Liver (tissue), 3 donors: ENCODE data around the gene PTPRB.

ENCODE experiments used
- ATF3 ChIP-seq: IDR thresholded peaks from 2 replicates; pipeline ENCODE4 v1.6.1; 2016; ENCODE audit warnings: antibody characterized with exemption
- CTCF ChIP-seq: fragments of 150-350 bp; IDR thresholded peaks from 2 replicates; pipeline ENCODE4 v1.5.1; 2017; ENCODE audit warnings: improper control_type of control experiment, low read depth, low read length; ENCODE audit not compliant: missing input control
- FOXA1 ChIP-seq: IDR thresholded peaks from 2 replicates; pipeline ENCODE4 v1.6.1; 2016; ENCODE audit warnings: antibody characterized with exemption
- GABPA ChIP-seq, 2 donors: IDR thresholded peaks in 1 of 2; conservative IDR thresholded peaks in 1 of 2; 2 replicates each; pipeline ENCODE4 v1.6.1; 2016; ENCODE audit warnings: antibody characterized with exemption in 2 of 2, mild to moderate bottlenecking in 1 of 2, moderate library complexity in 1 of 2
- JUND ChIP-seq, 2 donors: IDR thresholded peaks; 2 replicates each; pipeline ENCODE4 v1.6.1; 2016; ENCODE audit warnings: antibody characterized with exemption in 2 of 2
- RAD21 ChIP-seq, 2 donors: IDR thresholded peaks; 2 replicates each; pipeline ENCODE4 v1.6.1; 2016; ENCODE audit warnings: antibody characterized with exemption in 2 of 2, mild to moderate bottlenecking in 2 of 2
- SP1 ChIP-seq: IDR thresholded peaks from 2 replicates; pipeline ENCODE4 v1.6.1; 2018; ENCODE audit warnings: antibody characterized with exemption, mild to moderate bottlenecking
- TAF1 ChIP-seq: conservative IDR thresholded peaks from 2 replicates; pipeline ENCODE4 v1.6.1; 2016; ENCODE audit warnings: antibody characterized with exemption, mild to moderate bottlenecking
- ZBTB33 ChIP-seq: IDR thresholded peaks from 2 replicates; pipeline ENCODE4 v1.6.1; 2016; ENCODE audit warnings: antibody characterized with exemption
- donor health status: healthy.
- donor health status: healthy.

- TF ChIP-seq CTCF, result no peak
- TF ChIP-seq SP1, result no peak
- no peak for TF ChIP-seq ZBTB33
- no peak for TF ChIP-seq TAF1
- TF ChIP-seq RAD21 (IDR thresholded peaks at IDR 0.05), result no peak
- no peak for TF ChIP-seq FOXA1
- TF ChIP-seq JUND (IDR thresholded peaks at IDR 0.05), result no peak
- no peak for TF ChIP-seq GABPA (IDR thresholded peaks at IDR 0.05 in 1 of 2, conservative IDR thresholded peaks at IDR 0.05 in 1 of 2)
- TF ChIP-seq ATF3, result no peak
These were observed 34.5 kb upstream of the PTPRB start for GRCh38 chr12:70671698-70672097.
